ENCODE measurements around the gene C2CD3.

Gene C2CD3

DNA sequence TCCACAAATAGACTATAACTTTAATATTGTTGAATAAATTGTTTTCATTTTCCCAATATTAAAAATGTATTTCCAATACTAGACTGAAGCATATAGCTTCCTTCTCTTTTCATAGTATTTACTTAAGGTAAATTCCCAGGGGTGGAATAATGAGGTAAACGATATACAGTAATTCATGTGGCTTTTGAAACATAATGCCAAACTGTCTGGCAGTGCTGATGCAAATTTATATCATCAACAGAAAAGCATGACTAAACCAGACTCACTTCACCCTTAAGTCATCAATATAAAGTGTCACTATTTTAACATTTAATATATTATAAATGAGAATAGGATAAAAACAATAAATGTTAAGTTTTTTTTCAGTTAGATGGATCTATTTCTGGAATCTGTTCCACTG lies 13.6 kb downstream of the C2CD3 start:
- TF ChIP-seq, protein P1, sequence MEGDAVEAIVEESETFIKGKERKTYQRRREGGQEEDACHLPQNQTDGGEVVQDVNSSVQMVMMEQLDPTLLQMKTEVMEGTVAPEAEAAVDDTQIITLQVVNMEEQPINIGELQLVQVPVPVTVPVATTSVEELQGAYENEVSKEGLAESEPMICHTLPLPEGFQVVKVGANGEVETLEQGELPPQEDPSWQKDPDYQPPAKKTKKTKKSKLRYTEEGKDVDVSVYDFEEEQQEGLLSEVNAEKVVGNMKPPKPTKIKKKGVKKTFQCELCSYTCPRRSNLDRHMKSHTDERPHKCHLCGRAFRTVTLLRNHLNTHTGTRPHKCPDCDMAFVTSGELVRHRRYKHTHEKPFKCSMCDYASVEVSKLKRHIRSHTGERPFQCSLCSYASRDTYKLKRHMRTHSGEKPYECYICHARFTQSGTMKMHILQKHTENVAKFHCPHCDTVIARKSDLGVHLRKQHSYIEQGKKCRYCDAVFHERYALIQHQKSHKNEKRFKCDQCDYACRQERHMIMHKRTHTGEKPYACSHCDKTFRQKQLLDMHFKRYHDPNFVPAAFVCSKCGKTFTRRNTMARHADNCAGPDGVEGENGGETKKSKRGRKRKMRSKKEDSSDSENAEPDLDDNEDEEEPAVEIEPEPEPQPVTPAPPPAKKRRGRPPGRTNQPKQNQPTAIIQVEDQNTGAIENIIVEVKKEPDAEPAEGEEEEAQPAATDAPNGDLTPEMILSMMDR (IDR thresholded peaks at IDR 0.05) = no peak

DNA sequence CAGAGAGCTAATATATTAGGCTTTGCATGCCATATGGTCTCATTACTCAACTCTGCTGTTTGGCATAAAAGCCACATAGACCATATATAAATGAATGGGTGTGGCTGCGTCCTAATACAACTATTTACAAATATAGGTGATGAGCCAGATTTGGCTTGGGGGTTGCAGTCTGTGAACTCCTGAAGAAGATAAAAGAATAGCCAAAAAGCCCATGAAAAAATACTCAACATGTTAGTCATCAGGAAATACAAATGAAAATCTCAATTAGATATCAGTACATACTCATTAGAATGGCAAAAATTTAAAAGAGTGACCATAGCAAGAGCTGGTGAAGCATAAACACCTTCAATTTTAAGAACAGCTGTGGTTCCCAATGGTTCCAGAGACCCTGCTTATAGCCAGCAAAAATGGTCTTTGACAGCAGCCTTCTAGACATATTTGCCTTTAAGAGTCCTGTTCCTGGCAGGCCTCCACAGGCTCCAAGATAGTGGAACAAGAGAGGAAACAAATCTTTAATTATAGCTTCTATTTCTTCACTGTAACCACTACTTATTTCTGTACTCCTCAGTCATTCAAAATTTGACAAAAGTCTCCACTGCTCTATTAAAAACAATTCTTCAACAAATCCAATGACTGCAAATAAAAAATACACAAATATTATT lies 16.1 kb downstream of the C2CD3 start:
- TF ChIP-seq, protein P1 (IDR thresholded peaks at IDR 0.05) = no peak

DNA sequence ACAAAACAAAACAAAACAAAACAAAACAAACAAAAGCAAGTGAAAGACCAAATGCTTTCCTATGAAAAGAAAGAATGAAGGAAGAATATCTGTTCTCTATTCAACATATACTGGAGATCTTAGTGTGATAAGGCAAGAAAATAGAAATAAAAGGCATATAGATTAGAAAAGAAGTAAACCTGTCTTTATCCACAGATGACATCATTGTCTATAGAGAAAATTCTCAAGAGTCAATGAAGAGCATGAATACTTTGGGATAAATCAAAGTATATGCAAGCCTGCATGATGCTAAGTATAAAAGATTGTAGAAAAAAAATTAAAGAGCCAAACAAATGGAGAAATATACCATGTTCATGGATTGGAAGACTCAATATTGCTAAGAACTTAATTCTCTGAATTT lies 17.6 kb downstream of the C2CD3 start:
- TF ChIP-seq, protein P1 (IDR thresholded peaks at IDR 0.05) = no peak

DNA sequence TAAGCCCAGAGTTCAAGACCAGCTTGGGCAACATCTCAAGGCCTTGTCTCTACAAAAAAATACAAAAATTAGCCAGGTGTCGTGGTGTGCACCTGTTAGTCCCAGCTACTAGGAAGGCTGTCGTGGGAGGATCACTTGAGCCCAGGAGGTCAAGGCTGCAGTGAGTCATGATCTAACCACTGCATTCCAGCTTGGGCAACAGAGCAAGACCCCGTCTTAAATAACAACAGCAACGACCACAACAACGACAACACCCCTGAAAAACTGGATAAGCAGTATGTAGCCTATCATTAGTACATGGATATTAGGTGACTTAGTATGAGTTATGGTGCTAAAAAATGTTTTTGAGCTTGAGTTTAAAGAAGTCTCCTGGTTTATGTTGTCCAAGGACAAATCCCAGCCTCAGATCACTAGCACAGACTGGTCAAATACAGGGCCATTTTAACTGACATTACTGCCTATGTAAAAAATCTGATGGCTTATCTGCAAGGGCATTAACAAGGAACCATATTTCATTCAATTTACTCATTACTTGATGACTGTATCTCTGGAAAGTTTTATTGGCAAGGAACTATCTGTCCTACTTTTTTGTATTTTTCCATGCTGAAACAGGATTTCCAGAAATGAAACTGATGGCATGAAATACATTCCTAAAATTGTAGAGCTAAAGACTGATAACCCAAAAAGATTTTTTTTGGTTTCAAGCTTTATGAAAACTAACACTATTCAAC lies 23.4 kb downstream of the C2CD3 start:
- TF ChIP-seq, protein P1 (IDR thresholded peaks at IDR 0.05) = no peak

DNA sequence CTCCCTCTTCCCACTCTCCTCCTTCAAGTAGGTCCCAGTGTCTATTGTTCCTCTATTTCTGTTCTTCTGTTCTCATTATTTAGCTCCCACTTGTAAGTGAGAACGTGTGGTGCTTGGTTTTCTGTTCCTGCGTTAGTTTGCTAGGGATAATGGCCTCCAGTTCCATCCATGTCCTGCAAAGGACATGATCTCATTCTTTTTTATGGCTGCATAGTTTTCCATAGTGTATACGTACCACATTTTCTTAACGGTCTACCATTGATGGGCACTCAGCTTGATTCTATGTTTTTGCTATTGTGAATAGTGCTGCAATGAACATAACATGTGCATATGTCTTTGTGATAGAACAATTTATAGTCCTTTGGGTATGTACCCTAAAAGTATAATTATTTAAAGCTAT lies 26.2 kb downstream of the C2CD3 start:
- TF ChIP-seq, protein P1 (IDR thresholded peaks at IDR 0.05) = no peak

DNA sequence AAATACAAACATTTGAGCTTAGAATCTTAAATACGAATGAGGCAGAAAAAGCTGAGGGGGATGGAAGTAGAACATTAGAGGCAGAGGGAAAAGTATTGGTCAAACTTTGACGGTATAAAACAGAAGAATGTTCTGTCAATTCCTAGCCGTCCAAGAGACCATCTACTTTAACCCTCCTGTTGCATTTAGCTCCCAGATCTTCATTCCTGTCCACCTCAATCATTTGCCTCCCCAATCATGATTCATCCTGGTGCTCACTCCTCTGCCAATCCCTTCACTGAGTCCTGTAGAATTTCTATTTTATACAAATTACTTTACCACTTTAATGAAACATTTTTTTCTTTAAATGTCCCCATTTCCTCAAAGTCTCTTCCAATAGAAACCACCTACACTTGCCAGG lies 28.2 kb downstream of the C2CD3 start:
- TF ChIP-seq, protein P1 (IDR thresholded peaks at IDR 0.05) = no peak

DNA sequence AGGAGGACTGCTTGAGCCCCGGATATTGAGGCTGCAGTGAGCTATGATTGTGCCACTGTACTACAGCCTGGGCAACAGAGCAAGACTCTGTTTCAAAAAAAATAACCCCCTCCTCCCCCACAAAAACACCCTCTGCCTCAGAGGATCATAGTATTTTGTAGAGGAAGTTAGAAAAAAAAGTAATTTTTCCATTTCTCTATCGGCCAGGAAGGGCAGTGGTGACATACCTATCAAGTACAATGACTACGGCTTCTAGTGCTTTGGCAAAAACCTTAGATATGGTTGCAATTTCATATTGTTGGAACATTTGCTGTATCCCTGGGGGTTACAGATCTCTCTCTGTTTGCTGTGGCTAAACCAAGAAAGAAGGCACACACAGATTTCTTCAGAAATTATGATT lies 28.9 kb downstream of the C2CD3 start:
- TF ChIP-seq, protein P1 (IDR thresholded peaks at IDR 0.05) = no peak

Measured in LNCAP (cell line).